CD14-positive monocyte (primary cell): ENCODE results near the gene PCED1A. TPM values are rescaled to one million over a fixed set of nuclear protein-coding genes. Genes with fewer than 3 reads are reported as not detected.

Experiments used
- DNase-seq, 3 donors: peaks; one replicate each; pipeline ENCODE4 v3.0.0-alpha.2; 2011 to 2022
- H2AFZ ChIP-seq: 2 replicates; pipeline ENCODE4 v1.6.0; 2012; ENCODE audit warnings: mild to moderate bottlenecking, low read depth, low read length, inconsistent platforms; ENCODE audit not compliant: insufficient read depth, poor library complexity, severe bottlenecking
- H3K27ac ChIP-seq, 2 donors: 1 replicate in 1 of 2; 2 replicates in 1 of 2; pipeline ENCODE4 v1.5.1; 2012 to 2013; ENCODE audit warnings: low read length in 2 of 2, control low read depth in 1 of 2, inconsistent platforms in 1 of 2, low read depth in 1 of 2, mild to moderate bottlenecking in 1 of 2
- H3K27me3 ChIP-seq, 2 donors: one replicate each; pipeline versions ENCODE4 v1.6.0 to v1.6.1; 2011 to 2013; ENCODE audit warnings: low read length in 2 of 2; ENCODE audit not compliant: control insufficient read depth in 2 of 2, insufficient read depth in 2 of 2
- H3K36me3 ChIP-seq, 2 donors: replicated peaks in 1 of 2; 1 replicate in 1 of 2; 2 replicates in 1 of 2; pipeline versions ENCODE4 v1.5.1 to v1.6.1; 2012 to 2013; ENCODE audit warnings: low read length in 2 of 2, control low read depth in 1 of 2, inconsistent platforms in 1 of 2, mild to moderate bottlenecking in 1 of 2; ENCODE audit not compliant: insufficient read depth in 2 of 2, control insufficient read depth in 1 of 2
- H3K4me1 ChIP-seq, 2 donors: 1 replicate in 1 of 2; 2 replicates in 1 of 2; pipeline versions ENCODE4 v1.5.1 to v1.6.1; 2012 to 2013; ENCODE audit warnings: low read length in 2 of 2, control low read depth in 1 of 2, inconsistent platforms in 1 of 2, mild to moderate bottlenecking in 1 of 2, moderate library complexity in 1 of 2; ENCODE audit not compliant: insufficient read depth in 2 of 2, control insufficient read depth in 1 of 2
- H3K4me2 ChIP-seq: replicated peaks from 2 replicates; pipeline ENCODE3; 2012; ENCODE audit warnings: low read length, moderate library complexity, mild to moderate bottlenecking; ENCODE audit not compliant: poor library complexity, severe bottlenecking; ENCODE audit errors: extremely low read depth
- H3K4me3 ChIP-seq, 3 experiments: fragments of 200-600 bp in 1 of 3; sonication (generic) in 1 of 3; replicated peaks in 1 of 3; 1 replicate in 2 of 3; 2 replicates in 1 of 3; pipeline ENCODE4 v1.5.1; 2011 to 2013; ENCODE audit warnings: low read length in 3 of 3, mild to moderate bottlenecking in 3 of 3, control low read depth in 2 of 3, low read depth in 2 of 3, inconsistent platforms in 1 of 3, moderate library complexity in 1 of 3
- H3K79me2 ChIP-seq: 2 replicates; pipeline ENCODE4 v1.6.0; 2012; ENCODE audit warnings: mild to moderate bottlenecking, control low read depth, inconsistent platforms, low read length, moderate library complexity; ENCODE audit not compliant: insufficient read depth
- H3K9ac ChIP-seq: 2 replicates; pipeline ENCODE4 v1.6.0; 2017; ENCODE audit warnings: low read length, mild to moderate bottlenecking; ENCODE audit not compliant: insufficient read depth, poor library complexity, severe bottlenecking
- H3K9me3 ChIP-seq, 2 donors: replicated peaks in 1 of 2; 1 replicate in 1 of 2; 2 replicates in 1 of 2; pipeline versions ENCODE4 v1.5.1 to v1.6.1; 2012 to 2013; ENCODE audit warnings: low read length in 2 of 2, control low read depth in 1 of 2; ENCODE audit not compliant: control insufficient read depth in 1 of 2, insufficient read depth in 1 of 2
- H4K20me1 ChIP-seq: 2 replicates; pipeline ENCODE4 v1.6.0; 2012; ENCODE audit warnings: mild to moderate bottlenecking, low read length, control low read depth, moderate library complexity; ENCODE audit not compliant: insufficient read depth
- H3K27ac Mint-ChIP-seq, 7 donors: one replicate each; pipeline ENCODE4 v1.8.0; 2020; ENCODE audit warnings: mild to moderate bottlenecking in 7 of 7, mixed read lengths in 7 of 7, moderate library complexity in 6 of 7, inconsistent platforms in 2 of 7
- H3K27me3 Mint-ChIP-seq, 3 donors: one replicate each; pipeline ENCODE4 v1.8.0; 2021 to 2022; ENCODE audit warnings: low read depth in 3 of 3, mild to moderate bottlenecking in 3 of 3, mixed read lengths in 3 of 3, moderate library complexity in 3 of 3, inconsistent platforms in 1 of 3
- H3K36me3 Mint-ChIP-seq, 2 donors: one replicate each; pipeline ENCODE4 v1.8.0; 2020; ENCODE audit warnings: mixed read lengths in 2 of 2, inconsistent platforms in 1 of 2, mild to moderate bottlenecking in 1 of 2
- H3K4me1 Mint-ChIP-seq: one replicate; pipeline ENCODE4 v1.8.0; 2020; ENCODE audit warnings: mild to moderate bottlenecking, mixed read lengths
- H3K4me3 Mint-ChIP-seq, 2 donors: one replicate each; pipeline ENCODE4 v1.8.0; 2020; ENCODE audit warnings: mild to moderate bottlenecking in 2 of 2, mixed read lengths in 2 of 2, moderate library complexity in 1 of 2
- H3K9me3 Mint-ChIP-seq, 7 donors: one replicate each; pipeline ENCODE4 v1.8.0; 2020 to 2022; ENCODE audit warnings: mixed read lengths in 7 of 7, mild to moderate bottlenecking in 6 of 7, moderate library complexity in 6 of 7, inconsistent platforms in 2 of 7
- WGBS: methylation state at CpG from one replicate; pipeline ENCODE4 v1.1.5; 2013; ENCODE audit warnings: missing lambda C conversion rate; ENCODE audit not compliant: insufficient coverage; 5-methylcytosine and 5-hydroxymethylcytosine counted together
- intact Hi-C, 2 donors: fragments of 100-400 bp; cut with micrococcal nuclease; formaldehyde crosslinking; loops; one replicate each; pipeline versions ENCODE4 v1.15.0 to v1.15.1; 2023
- polyA plus RNA-seq, 3 donors: library from polyadenylated mRNA; depleted of rRNA in 1 of 3; unstranded in 2 of 3; stranded (reverse) in 1 of 3; fragments of 300-500 nt in 2 of 3; fragments of >200 nt in 1 of 3; fragmentation: Illumina TruSeq in 2 of 3; gene quantifications; 1 replicate in 2 of 3; 2 replicates in 1 of 3; pipeline ENCODE4 v1.2.3, GENCODE V29; 2012 to 2021
- TF ChIP-seq, protein P1 (sequence below): fragments of 200-600 bp; IDR thresholded peaks from one replicate; pipeline ENCODE4 v1.8.0; 2022; ENCODE audit warnings: antibody characterized with exemption, mild to moderate bottlenecking

PCED1A gene
- polyA plus RNA-seq, 3 donors, result 9.1 to 85.2 (median 10.2) TPM

DNA sequence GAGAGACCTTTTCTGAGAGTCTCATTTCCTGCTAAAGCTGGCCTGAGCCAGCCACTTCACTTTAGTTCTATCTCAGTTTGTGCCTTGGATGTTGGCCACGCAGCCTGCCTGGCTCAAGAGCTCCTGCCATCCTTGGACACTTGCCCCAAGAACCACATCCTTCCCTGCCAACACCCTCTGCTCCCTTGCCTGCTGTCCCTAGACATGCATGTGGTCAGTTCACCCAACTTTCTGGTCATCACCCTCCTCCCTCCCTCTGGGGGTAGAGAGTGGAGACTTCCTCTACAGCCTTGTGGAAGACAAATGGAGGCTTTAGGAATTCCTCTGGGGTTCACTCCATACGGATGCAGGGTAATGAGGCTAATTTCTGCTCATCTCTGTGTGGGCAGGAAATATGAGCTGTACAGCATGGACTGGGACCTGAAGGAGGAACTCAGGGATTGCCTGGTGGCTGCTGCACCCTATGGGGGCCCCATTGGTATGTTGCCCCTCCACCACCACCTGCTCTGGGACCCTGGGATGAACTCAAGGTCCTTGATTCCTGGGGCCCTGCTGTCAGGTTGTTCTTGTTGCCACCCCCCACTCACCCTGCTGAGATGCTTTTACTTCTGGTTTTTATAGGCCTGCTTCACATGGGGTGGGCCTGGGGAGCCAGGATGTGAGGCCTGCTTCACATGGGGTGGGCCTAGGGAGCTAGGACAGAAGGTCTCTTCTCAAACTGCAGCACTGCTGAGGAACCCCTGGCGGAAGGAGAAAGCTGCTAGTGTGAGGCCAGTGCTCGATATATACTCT is 19.1 kb upstream of the PCED1A start:
- WGBS, result 89% methylated on average over 4 of the region's 4 CpGs
- H3K36me3 Mint-ChIP-seq, result peaks cover 43 to 62% of the 10 kb centered on the region in 2 donors
- peak overlapping the region in 1 of 7 donors; percentile 23 for H3K27ac Mint-ChIP-seq
- H3K4me2 ChIP-seq, result no peak overlapping the region
- DNase-seq, result no peak
- H3K27me3 ChIP-seq, result no peaks in the 10 kb centered on the region
- H2AFZ ChIP-seq, result no peak overlapping the region
- H3K4me1 Mint-ChIP-seq, result peaks cover 1% of the 10 kb centered on the region
- TF ChIP-seq, protein P1, sequence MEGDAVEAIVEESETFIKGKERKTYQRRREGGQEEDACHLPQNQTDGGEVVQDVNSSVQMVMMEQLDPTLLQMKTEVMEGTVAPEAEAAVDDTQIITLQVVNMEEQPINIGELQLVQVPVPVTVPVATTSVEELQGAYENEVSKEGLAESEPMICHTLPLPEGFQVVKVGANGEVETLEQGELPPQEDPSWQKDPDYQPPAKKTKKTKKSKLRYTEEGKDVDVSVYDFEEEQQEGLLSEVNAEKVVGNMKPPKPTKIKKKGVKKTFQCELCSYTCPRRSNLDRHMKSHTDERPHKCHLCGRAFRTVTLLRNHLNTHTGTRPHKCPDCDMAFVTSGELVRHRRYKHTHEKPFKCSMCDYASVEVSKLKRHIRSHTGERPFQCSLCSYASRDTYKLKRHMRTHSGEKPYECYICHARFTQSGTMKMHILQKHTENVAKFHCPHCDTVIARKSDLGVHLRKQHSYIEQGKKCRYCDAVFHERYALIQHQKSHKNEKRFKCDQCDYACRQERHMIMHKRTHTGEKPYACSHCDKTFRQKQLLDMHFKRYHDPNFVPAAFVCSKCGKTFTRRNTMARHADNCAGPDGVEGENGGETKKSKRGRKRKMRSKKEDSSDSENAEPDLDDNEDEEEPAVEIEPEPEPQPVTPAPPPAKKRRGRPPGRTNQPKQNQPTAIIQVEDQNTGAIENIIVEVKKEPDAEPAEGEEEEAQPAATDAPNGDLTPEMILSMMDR, result no peak
- H3K79me2 ChIP-seq, result no peaks in the 10 kb centered on the region
- peaks cover 42 to 49% of the 10 kb centered on the region in 2 donors for H3K36me3 ChIP-seq
- H3K9me3 Mint-ChIP-seq, result no peaks in the 10 kb centered on the region
- peaks cover 15% of the 10 kb centered on the region for H4K20me1 ChIP-seq
- no peak overlapping the region for H3K9ac ChIP-seq
- H3K9me3 ChIP-seq, result no peaks in the 10 kb centered on the region
- no peak overlapping the region for H3K27ac ChIP-seq
- no peaks in the 10 kb centered on the region for H3K4me1 ChIP-seq
- peaks cover 0 to 3% (median 0%) of the 10 kb centered on the region in 3 donors for H3K27me3 Mint-ChIP-seq
- no peak overlapping the region for H3K4me3 ChIP-seq
- intact Hi-C loops, result no loop called here
- no peak overlapping the region for H3K4me3 Mint-ChIP-seq

DNA sequence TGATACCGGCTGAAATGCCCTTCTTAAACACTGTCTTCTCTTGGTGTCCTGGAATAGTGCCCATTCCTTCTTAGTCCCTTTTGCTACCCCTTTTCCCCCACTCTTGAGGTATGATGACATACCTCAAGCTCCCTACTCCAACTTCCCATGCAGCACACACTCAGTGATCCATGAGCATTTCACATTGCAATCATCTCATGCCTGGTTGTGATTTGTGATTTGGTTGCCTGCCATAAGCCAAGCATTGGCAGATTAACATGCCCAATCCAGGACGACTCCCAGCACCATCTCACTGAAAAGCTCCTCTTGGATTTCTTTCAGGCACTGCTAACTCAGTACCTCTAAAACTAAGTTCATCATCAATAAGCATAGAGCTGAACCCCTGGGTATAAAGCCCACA is 18.1 kb upstream of the PCED1A start:
- Histone ChIP-seq H3K79me2 (no peaks in the 10 kb centered on the region), H3K36me3 (peaks cover 34 to 39% of the 10 kb centered on the region in 2 donors), H3K4me1 (no peaks in the 10 kb centered on the region), H3K27me3 (no peaks in the 10 kb centered on the region), H3K4me3 (no peak overlapping the region), H3K4me2 (no peak overlapping the region), H3K9ac (no peak overlapping the region), H2AFZ (no peak overlapping the region), H4K20me1 (peaks cover 15% of the 10 kb centered on the region), H3K9me3 (no peaks in the 10 kb centered on the region), H3K27ac (no peak overlapping the region)
- DNase-seq, result no peak
- Mint-ChIP-seq H3K27me3 (peaks cover 0 to 3% (median 0%) of the 10 kb centered on the region in 3 donors), H3K4me1 (peaks cover 1% of the 10 kb centered on the region), H3K9me3 (no peaks in the 10 kb centered on the region), H3K4me3 (no peak overlapping the region), H3K36me3 (peaks cover 36 to 56% of the 10 kb centered on the region in 2 donors), H3K27ac (no peak overlapping the region)
- TF ChIP-seq, protein P1, result no peak
- WGBS, result 100% methylated on average over 2 of the region's 2 CpGs
- intact Hi-C loops, result no loop called here
